GM23338 (cell line): ENCODE measurements around the gene PARP2.

Experiments
- CREB1 ChIP-seq: fragments of 250-450 bp; sonication (Bioruptor Pico); IDR thresholded peaks from 2 replicates; pipeline ENCODE4 v1.5.0; 2020; ENCODE audit warnings: low read depth, mild to moderate bottlenecking, moderate library complexity
- EZH2phosphoT487 ChIP-seq: fragments of 200-600 bp; sonication (generic); IDR thresholded peaks from one replicate; pipeline ENCODE4 v1.8.1; 2018; ENCODE audit warnings: antibody characterized with exemption; ENCODE audit not compliant: unreplicated experiment
- REST ChIP-seq: IDR thresholded peaks from one replicate; pipeline ENCODE4 v1.6.1; 2018; ENCODE audit warnings: antibody characterized with exemption; ENCODE audit not compliant: unreplicated experiment
- TF ChIP-seq, protein P1 (sequence below), 2 experiments: fragments of 200-600 bp in 1 of 2; sonication (generic) in 1 of 2; conservative IDR thresholded peaks; 2 replicates each; pipeline versions ENCODE4 v1.5.1 to v1.6.1; 2016 to 2017; ENCODE audit warnings: antibody characterized with exemption in 2 of 2, low read depth in 2 of 2, mild to moderate bottlenecking in 2 of 2, moderate library complexity in 1 of 2

GRCh38 chr14:20386276-20386855 lies 42.9 kb downstream of the PARP2 start:
- TF ChIP-seq, protein P1, sequence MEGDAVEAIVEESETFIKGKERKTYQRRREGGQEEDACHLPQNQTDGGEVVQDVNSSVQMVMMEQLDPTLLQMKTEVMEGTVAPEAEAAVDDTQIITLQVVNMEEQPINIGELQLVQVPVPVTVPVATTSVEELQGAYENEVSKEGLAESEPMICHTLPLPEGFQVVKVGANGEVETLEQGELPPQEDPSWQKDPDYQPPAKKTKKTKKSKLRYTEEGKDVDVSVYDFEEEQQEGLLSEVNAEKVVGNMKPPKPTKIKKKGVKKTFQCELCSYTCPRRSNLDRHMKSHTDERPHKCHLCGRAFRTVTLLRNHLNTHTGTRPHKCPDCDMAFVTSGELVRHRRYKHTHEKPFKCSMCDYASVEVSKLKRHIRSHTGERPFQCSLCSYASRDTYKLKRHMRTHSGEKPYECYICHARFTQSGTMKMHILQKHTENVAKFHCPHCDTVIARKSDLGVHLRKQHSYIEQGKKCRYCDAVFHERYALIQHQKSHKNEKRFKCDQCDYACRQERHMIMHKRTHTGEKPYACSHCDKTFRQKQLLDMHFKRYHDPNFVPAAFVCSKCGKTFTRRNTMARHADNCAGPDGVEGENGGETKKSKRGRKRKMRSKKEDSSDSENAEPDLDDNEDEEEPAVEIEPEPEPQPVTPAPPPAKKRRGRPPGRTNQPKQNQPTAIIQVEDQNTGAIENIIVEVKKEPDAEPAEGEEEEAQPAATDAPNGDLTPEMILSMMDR (conservative IDR thresholded peaks at IDR 0.05; ENCODE audit: low read depth in 2 of 2): no peak
- TF ChIP-seq REST (no peak), EZH2phosphoT487 (no peak), CREB1 (no peak)
